Right renal cortex interstitium (tissue), 3 donors: ENCODE data around the gene CARS1. TPM values are rescaled to one million over a fixed set of nuclear protein-coding genes. Genes with fewer than 3 reads are reported as not detected.

Source experiments
- DNase-seq, 3 donors: peaks; one replicate each; pipeline ENCODE4 v3.0.0-alpha.2; 2013; ENCODE audit warnings: low read depth in 3 of 3, low spot score in 2 of 3
- polyA plus RNA-seq, 3 donors: library from polyadenylated mRNA; unstranded; fragments of 120-200 nt; gene quantifications; one replicate each; pipeline ENCODE4 v1.2.1, GENCODE V29; 2013; ENCODE audit not compliant: insufficient read length in 3 of 3

CARS1 gene
- polyA plus RNA-seq, 3 donors: 24.4 to 26.0 (median 24.9) TPM

DNA sequence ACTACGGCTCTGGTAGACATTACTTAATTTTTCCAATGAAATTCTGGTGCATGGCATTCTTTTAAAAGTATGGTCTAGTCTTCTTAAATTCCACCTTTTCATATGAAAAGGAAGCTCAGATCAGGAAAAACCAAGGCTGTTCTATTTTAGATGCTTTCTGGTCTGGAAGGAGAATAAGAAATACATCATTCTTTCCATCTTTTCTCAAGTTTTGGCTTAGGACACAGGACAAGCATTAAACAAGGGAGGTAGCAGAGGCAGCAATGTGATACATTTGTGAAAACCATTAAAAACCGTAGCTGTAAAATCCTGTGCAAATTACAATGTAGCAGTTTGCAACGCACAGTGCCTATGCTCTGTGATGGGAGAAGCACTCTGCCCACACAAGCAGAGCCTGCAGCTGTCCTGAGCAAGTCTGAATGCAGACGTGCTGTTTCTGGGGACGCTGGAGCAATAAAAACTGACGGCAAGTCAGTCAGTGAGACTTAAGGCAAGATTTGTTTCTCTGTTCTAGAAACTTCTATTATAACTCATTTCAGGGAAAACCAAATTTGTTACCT, 88.8 kb downstream of the CARS1 start:
- no peak for DNase-seq

DNA sequence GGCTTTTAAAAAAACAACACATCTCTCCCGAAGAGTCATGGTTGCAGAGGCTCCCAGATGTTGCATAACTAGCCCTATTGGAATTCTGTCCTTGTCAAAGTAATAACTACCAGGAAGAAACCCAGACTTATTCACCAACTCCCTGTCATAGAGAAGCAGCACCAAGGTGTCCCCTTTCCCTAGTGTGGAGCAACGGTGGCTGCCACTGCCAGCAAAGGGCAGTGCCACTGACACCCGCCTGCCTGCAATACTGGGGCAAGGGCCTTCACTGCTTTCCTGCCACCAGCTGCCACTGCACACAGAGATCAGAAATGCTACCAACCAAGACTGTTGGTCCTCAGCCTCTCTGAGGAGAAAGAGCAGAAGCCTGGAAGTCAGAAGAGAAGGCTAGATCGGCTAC, 92.4 kb downstream of the CARS1 start:
- DNase-seq: no peak

DNA sequence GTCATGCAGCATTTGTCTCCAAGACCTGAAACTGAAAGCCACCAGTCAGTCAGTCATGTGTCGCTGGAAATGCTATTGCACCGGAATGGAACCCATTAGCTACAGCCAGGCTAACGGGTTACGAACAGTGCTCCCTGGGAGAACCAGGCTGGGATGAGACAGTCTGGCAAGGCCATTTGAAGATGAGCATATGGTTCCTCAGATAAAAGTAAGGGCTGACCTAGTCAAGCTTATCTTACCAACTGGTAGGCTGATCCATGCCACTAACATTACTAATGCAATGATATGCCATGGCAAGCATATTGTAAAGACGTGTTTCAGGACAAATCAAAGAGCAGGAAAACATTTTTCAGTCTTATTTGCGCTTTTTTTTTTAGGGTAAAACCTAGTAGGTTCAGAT, 93.5 kb downstream of the CARS1 start:
- no peak for DNase-seq

DNA sequence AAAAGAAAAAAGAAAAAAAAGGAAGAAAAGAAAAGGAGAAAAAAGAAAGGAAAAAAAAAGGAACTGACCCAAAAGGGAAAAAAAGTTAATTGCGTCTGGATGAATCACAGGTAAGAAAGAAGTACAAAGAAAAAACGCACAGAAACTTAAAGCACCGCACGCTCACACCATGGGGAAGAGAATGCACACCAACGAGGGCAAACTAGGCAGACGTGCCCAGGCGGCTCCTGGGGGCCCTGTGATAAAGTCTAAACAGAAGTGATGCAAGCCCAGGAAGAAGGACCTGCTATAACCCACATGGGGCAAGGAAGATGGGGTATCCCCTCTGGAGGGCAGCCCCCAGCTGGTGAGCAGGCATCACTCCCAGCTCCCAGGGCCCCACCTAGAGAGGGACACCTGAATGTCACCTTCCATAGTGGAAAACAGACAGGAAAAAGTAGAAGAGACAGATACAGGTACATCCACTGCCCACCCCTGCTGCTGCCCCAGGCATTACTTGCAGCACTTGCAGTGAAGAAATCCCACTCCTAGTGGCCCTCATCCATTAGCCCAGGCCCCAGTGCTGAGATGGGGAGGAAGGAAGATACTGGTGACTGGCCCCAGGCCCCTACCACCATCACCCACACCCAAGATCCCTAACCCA, 94.0 kb downstream of the CARS1 start:
- no peak for DNase-seq

DNA sequence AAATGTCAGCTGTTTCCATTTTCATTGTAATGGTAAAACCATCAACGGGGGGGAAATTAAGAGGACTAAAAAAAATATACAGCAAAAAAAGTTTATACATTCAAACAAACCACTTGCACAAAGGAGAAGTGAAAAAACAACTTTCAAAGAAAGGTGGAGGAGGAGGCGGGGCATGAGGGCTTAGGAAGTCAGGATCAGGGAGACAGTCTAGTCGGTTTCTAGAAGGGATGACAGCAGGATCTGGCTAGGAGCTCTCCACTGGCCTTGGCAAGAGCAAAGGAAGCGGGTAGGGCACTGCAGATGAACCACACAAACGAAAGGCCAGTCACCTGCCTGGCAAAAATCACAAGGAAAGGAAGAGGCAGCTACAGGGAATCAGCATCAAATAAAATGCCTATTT, 96.1 kb downstream of the CARS1 start:
- no peak for DNase-seq

DNA sequence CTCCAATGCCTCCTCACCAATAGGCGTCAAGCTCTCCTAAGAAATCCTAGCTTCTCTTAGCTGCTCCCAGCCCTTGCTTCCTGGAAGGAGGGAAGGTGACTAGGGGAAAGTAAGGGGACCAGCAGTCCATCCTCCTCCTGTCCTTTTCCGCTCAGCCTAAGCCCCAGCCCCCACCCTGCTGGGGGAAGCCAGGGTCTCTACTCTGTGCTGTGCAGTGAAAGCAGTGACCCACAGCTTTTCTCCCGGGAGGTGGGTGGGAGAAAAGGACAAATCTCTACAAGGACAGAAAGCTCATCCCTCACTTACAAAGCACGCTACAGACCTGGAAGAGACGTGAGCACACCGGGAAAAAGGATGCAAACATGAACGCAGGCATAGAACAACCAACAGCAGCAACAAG, 97.1 kb downstream of the CARS1 start:
- no peak for DNase-seq

GRCh38 chr11:2958251-2958650, 99.0 kb downstream of the CARS1 start:
- DNase-seq: no peak

DNA sequence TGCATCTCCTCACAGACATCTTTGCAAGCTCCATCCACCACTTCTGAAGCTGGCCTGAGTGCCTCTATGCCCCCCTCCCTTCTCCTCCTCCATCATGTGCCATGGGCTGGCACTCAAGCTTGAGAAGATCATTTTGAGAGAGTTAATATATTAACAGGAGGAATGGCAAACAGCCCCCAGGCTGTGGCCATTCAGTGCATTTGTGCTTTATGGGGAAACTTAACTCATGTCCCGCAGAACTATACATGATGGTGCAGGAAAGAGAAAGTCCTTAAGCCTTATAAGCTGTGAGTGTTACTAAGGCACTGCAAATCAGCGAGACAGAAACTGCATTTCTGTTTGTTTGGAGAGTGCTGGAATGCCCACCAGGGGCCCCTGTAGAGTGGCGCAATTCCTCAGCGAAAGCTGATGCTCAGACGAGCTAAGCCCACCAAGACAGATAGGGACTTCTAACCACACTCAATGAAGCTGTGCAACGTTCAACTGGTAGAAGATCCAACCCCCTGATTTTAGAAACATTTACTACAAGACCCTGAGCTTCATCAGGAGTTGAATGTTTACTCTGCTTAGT, 101.2 kb downstream of the CARS1 start:
- no peak for DNase-seq

DNA sequence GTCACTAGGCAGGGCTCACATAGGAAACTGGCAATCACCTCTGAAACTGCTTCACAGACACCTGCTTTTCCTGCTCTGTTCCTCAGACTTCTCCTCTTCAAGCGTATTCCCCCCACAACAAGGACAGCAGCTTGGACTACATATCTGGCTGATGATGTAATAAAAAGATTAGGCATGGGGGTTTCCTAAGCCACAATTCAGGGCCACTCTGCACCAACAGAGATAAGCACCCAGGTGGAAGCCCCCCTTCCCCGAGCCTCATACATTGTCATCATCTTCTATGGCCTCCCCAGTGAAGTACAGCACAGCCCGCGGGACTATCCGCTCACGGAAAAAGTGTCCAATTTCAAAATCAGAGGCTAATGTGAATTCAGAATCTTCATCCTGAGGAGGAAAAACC, 103.0 kb downstream of the CARS1 start:
- no peak for DNase-seq

DNA sequence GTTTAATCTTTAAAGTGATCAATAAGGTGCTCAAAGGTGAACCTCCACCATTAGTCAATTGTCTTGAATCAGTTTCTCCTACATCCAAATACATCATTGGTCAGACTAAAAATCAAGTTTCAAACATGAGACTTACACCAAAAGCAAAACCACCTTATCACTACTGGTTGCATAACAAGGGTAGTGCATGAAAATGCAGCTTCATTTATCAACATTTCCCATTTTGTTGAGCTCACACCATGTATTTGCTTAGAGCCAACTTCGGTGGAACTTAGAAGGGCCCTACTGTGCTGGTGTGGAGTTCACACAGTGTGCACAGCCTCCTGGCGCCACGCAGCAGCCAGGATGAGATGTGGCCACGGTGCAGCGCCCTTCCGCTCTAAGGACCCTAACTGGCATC, 104.9 kb downstream of the CARS1 start:
- no peak for DNase-seq

DNA sequence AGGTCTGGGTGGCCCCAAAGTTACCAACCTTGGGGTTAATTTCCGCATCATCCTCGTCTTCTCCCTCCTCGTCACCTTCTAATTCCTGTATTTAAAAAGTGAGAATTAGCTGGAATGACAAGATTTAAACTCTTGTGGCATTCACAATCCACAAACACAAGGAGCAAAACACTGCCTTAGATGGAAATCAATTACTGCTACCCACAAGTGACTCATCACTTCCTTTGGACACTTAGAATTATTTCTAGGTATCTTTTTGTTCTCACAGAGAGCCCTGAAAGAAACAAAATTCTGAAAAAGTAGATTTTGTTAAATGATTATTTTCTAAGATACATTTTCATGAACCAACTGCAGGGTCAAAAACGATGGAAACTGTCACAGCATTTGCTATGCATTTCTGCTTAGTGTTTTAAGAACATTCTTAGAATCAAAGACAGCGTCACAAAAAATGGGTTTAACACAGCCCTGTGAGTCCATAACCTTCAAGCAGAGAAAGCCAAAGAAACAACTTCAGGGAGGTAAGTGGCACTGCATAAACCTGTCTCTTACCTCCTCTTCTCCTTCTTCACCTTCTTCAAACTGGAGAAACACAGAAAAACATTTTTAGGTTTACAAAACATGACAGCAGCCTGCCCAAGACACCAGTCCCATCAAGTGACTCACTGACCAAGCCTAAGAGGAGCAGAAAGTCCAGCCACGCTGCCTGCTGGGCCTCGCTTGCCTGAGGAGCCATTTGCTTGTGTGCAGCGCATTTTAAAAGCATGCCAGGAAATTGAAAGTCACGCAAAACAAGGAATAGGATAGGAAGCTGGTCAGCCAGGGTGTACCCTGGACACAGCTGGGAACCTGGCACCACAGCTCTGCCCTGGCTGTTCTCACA, 105.8 kb downstream of the CARS1 start:
- DNase-seq: no peak

Other genes with a start within 250 kb of the CARS1 start
- 100 to 1,000 TPM in 2 of 3 donors, 10 to 100 TPM in 1; 79.2 to 119 (median 110) TPM for gene CDKN1C, start 171.6 kb downstream of the CARS1 start, polyA plus RNA-seq
- 1 to 10 TPM in 1 of 3 donors, under 1 TPM in 2; 0.68 to 1.0 (median 0.75) TPM for gene PHLDA2, start 128.0 kb downstream of the CARS1 start, polyA plus RNA-seq
- gene NAP1L4, start 65.1 kb downstream of the CARS1 start, polyA plus RNA-seq: 100 to 1,000 TPM; 200 to 243 (median 220) TPM
- gene OSBPL5, start 107.9 kb upstream of the CARS1 start, polyA plus RNA-seq: 10 to 100 TPM; 15.7 to 17.5 (median 16.5) TPM
- gene MRGPRG, start 161.4 kb upstream of the CARS1 start, polyA plus RNA-seq: not detected
- gene MRGPRE, start 175.0 kb upstream of the CARS1 start, polyA plus RNA-seq: not detected